ENCODE data around the gene ME1.

Gene ME1

GRCh38 chr6:83218646-83219045 is 212.2 kb downstream of the ME1 start:
- no peak overlapping the region for H3K4me3 ChIP-seq (ENCODE audit: low read depth, low read length)
- TF ChIP-seq CTCF (conservative IDR thresholded peaks at IDR 0.05; ENCODE audit: low read depth, low read length): no peak
- no peak for DNase-seq (ENCODE audit: low read depth)

- peak; percentile 42 for DNase-seq (ENCODE audit: low read depth)
- no peak for TF ChIP-seq CTCF (conservative IDR thresholded peaks at IDR 0.05; ENCODE audit: low read depth, low read length)
- no peak overlapping the region for H3K4me3 ChIP-seq (ENCODE audit: low read depth, low read length)
These were observed 214.0 kb downstream of the ME1 start for GRCh38 chr6:83216806-83217205.

GRCh38 chr6:83215131-83216047 is 215.5 kb downstream of the ME1 start:
- peak; percentile 96 for TF ChIP-seq CTCF (conservative IDR thresholded peaks at IDR 0.05; ENCODE audit: low read depth, low read length)
- H3K4me3 ChIP-seq (ENCODE audit: low read depth, low read length): no peak overlapping the region
- DNase-seq (ENCODE audit: low read depth): peak; percentile 89

- DNase-seq (ENCODE audit: low read depth): no peak
- no peak for TF ChIP-seq CTCF (conservative IDR thresholded peaks at IDR 0.05; ENCODE audit: low read depth, low read length)
- no peak overlapping the region for H3K4me3 ChIP-seq (ENCODE audit: low read depth, low read length)
These were observed 228.8 kb downstream of the ME1 start for GRCh38 chr6:83202031-83202430.

GRCh38 chr6:83199863-83200225 is 231.0 kb downstream of the ME1 start:
- no peak for TF ChIP-seq CTCF (conservative IDR thresholded peaks at IDR 0.05; ENCODE audit: low read depth, low read length)
- H3K4me3 ChIP-seq (ENCODE audit: low read depth, low read length): no peak overlapping the region

GRCh38 chr6:83199173-83199862 is 231.5 kb downstream of the ME1 start:
- no peak for TF ChIP-seq CTCF (conservative IDR thresholded peaks at IDR 0.05; ENCODE audit: low read depth, low read length)
- no peak overlapping the region for H3K4me3 ChIP-seq (ENCODE audit: low read depth, low read length)
- no peak for DNase-seq (ENCODE audit: low read depth)

More at GRCh38 chr6:83199863-83200225, 231.0 kb downstream of the ME1 start:
- peak; percentile 84 for DNase-seq (ENCODE audit: low read depth)

Data from choroid plexus epithelial cell (primary cell).